Measurements from ENCODE around the gene UROS.
A peak's percentile ranks its signal among the peaks of the same experiment; 100 is the strongest.

The UROS gene

DNA sequence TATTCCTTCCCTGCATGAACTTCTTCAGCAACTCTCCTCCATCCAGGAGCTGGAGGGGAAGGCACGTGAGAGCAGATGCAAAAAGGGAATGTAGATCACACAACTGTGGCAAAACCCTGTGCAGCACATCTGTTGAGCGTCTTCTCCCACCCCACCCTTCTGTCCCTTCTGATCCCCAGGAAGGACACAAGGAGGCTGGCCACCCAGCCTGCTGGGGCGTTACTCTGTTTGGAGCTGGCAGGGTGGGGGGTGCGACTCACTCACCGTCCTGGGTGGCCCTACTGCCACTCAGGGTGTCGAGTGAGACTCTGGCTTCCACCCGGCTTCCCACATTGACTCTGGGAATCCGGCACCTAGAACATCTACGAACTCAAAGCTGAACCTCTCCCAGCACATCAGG is 37.3 kb downstream of the UROS start:
- DNase-seq = no peak

DNA sequence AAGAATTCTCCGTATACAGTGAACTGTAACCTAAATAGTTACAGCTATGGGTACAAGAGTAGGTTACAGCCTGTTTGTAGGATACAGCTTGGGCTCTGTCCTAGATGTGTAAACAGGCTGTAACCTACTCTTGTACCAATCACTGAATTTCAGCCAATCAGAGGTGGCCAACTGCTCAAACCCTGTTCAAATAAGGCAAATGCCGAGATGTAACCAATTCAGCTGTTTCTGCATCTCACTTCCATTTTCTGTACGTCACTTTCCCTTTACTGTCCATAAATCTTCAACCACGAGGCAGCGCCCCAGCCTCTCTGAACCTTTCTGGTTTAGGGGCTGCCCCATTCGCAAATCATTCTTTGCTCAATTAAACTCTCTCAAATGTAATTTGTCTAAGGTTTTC is 39.1 kb downstream of the UROS start:
- DNase-seq = no peak

DNA sequence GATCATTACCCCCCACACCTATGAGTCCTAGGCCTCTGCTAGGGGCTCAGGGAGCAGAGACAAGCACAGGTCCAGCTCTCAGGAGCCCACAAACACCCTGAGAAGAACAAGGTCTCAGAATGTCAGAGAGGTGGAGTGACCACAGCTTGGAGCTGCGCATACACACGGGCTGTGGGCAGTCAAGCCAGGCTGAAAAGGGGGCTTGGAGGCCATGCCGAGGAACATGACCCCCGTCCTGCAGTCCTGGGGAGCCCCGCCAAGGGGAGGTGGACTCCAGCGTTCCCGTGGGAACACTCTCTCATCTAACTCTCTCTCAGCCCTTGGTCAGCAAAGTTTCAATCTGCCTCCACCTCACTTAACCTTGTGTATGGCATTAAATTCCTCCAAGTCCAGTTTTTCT is 39.6 kb downstream of the UROS start:
- no peak for DNase-seq

DNA sequence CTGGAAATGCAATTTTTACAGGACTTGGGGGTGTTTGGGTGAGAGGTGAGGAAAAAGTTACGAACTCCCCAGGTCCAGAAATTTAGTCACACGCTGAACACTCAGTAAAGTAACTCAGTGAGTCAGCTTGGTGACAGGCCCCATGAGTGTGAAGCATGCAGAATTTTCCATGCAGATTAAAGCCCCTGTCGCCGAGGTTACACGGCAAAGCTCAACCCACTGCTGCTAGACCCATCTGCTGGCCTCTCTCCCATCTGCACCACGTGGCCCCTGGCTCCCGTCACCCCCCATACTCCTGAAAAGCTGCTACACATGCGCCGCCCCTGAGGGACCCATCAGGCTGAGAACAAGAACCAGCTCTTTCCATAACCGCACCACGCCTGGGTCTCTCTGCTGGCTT is 40.4 kb downstream of the UROS start:
- no peak for DNase-seq

DNA sequence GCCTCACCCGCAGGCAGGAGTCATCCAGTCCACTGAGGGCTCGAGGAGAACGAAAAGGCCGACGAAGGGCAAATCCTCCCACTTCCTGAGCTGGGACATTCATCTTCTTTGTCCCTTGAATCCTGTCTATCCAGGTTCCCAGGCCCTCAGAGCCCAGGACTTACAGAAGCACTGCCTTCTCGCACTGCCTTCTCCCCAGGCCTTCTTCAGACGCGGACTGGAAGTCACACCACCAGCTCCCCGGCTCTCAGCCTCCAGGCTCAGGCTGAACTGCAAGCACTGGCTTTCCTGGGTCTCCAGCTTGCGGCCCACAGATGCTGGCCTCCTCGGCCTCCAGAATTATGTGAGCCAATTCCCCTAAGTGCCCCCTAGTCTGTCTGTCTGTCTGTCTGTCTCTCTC is 41.0 kb downstream of the UROS start:
- DNase-seq = no peak

DNA sequence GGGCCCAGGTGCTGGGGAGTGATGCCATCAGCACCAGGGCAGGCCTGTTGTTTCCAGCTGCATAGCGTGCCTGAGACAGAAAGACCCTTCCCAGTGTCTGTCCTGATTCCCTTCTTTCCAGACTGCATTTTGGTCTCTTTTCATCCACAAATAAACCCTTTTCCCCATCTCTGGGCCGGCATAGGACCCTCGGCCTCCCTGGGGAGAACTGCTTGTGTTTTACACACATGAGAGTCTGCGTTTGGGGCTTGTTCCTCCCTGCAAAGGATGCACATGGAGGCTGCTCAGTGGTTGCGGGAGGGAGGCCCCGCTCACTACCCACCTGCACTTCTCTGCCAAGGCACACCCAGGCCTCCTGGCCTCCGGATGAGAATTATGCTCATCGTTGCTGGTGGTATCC is 41.7 kb downstream of the UROS start:
- no peak for DNase-seq

DNA sequence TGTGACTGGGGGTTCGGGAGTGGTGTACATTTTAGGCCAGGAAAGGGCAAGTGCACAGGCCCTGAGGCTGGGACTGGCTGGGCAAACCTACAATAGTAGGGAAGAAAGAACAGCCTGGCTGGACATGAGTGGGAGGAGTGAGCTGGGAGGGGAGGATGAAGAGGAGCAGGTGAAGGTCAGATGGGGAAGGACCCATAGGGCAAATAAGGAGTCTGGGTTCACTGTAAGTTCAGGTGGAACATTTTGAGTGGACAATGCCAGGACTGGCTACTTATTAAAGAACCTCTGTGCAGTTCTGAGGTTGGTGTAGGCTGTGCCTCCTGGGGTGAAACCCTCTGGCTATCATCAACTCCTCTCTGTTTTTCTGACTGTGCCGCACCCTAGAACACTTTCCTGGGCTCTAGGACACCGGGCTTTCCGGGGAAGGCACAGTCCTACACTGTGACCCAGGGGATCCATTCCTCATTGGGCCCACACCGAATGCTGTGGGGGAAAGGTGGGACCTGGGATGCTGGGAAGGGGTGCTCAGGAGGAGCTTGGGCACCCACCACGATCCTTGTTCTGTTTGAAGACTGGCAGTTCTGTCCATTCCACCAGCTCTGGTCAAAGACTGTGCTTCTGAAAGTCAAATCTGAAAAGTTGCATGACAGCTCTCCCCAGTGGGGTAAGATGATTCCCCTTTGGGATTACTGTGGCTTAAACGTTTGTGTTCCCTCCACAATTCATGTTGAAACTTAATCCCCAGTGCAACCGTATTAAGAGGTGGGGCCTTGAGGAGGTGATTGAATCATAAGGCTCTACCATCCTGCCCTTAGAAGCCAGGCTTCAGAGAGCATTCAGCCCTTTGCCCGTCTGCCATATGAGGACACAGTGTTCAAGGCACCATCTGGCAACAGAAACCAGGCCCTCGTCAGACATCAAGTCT is 43.4 kb downstream of the UROS start:
- no peak for DNase-seq

DNA sequence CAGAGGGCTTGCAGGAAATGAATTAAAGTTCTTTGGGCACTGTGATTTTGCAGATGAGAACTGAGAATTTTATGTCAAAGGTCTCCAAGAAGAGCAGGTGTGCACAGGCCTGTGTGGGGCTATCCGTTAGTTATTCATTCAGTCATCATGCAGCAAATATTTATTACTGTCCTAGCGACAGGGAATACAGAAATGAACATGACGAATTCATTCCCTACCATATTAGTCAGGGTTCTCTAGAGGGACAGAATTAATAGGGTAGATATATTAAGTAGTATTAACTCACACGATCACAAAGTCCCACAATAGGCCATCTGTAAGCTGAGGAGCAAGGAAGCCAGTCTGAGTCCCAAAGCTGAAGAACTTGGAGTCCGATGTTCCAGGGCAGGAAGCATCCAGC is 44.5 kb downstream of the UROS start:
- DNase-seq = no peak

DNA sequence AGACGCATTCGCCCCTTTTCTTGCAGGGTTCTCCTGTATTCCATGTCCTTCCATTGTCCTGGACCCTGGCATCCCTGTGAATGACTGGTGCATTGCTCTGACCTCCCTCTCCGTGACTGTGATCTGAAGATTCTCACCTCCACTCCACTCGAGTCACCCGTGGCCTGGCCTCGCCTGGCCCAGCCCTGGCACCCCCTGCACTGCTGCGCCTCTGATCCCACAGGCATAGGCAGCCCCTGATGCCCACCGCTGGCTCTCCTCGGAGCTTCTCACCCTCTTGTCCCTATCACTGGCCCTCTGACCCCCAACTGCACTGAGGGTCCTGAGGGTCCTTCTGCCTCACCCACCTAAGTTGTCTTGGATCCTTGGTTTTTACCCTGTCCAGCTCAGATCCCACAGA is 45.3 kb downstream of the UROS start:
- DNase-seq = no peak

DNA sequence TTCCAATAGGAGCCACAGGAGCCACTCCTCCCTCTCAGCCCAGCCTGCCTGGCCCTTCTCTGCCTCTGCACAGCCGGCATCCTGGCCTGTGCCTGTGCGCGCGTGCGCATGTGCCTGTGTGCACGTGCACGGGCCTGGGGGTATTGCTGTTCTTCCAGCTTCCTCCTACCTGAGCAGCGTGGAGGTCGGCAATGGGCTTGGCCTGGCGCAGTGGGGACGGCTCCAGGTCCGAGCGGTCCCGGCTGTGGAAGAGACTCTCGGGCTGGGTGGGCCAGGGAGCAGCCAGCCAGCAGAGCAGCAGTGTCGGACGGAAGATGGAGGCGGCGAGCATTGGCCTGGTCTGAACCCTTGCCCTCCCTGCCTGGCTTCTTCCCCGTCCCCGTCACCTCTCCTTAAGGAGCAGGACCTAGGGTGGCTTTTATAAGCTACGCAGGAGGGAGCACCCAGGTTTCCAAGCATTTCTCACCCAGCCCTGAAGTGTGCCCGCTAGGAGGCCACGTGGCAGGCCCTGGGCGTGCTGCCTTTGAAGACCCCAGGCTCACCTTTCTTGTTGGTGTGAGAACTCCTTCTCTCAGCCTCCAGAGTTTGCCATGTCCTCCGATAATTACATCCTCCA is 47.5 kb downstream of the UROS start, which contains the start of gene MMP21:
MMP21 (minus strand) TSS at position 331 of the 616 bp plus-strand sequence; CDS start at position 331, 0 bp downstream.
- DNase-seq = no peak

DNA sequence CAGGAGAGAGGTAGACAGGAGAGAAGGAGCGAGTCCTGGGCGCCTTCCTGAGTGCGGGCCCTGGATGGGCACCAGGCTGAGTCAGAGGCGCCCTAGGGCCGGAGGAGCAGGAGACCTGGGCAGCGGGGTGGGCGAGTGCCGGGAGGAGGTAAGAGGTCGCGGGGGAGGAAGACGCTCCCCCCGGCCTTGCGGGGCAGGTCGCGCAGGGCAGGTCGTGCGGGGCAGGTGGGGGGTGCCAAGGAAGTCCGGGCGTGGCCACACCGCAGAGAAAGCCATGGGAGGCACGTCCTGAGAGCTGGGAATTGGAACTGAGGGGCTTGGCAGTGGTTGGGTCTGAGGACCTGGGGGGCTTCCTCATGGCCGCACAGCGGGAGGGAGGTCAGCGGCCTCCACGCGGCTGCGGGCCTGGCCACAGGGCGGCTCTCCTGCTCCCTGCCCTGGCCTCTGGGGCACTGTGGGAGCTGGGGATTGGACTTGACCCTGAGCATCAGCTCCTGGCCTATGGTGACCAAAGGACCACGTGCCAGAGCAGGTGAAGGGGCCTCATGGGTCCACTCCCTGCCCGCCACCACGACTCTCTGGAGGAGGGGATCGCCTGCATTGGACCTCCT is 48.4 kb downstream of the UROS start:
- no peak for DNase-seq

DNA sequence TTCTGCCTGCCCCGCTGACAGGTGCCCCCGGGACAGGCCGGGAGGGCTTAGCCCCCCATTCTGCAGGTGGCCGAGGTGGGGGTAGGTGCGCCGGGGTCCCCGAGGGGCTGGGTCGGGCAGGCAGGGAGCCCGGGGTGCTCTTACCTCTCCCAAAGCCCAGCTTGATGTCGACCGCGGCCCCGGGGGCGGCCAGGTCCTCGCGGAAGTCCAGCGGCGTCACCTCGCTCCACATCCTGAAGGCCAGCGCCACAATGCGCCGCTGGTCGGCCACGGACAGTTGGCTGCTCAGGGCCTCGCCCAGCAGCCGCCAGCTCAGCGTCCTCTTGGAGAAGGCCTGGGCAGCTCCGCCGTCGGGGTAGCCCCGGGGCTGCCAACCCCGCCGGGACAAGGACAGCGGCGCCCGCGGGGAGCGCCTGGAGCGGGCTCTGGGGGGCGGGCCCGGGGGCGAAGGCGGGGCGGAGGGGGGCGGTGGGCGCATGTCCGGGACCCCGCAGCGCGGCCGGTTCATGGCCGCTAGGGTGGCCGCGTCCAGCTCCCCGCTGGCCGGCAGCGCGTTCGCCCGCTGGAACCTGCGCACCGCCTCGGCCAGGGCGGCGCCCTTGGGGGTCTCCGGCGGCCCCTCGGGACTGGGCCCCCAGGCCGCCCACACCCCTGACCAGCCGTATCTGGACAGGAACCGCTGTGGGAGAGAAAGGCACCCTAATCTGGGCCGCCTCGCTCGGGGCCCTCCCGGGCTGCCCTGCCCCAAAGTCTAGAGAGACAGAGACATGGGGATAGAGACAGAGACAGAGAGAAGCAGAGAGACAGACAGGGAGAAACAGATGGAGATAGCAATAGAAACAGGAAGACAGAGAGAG is 49.1 kb downstream of the UROS start:
- DNase-seq = no peak

DNA sequence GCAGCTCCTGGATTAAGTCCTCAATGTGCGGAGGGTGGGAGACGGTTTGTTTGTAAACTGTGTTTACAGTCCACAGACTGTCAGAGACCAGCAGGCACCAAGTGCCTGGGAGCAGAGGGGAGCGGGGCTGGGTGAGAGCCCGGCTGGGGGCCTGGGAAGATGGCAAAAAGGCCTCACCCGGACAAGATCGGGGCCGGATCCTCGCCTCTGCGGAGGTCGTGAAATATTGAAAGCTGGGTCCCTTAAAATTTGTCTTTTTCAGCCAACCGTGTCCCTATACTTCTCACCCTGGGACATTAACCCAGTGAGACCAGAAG is 50.2 kb downstream of the UROS start:
- DNase-seq = no peak

DNA sequence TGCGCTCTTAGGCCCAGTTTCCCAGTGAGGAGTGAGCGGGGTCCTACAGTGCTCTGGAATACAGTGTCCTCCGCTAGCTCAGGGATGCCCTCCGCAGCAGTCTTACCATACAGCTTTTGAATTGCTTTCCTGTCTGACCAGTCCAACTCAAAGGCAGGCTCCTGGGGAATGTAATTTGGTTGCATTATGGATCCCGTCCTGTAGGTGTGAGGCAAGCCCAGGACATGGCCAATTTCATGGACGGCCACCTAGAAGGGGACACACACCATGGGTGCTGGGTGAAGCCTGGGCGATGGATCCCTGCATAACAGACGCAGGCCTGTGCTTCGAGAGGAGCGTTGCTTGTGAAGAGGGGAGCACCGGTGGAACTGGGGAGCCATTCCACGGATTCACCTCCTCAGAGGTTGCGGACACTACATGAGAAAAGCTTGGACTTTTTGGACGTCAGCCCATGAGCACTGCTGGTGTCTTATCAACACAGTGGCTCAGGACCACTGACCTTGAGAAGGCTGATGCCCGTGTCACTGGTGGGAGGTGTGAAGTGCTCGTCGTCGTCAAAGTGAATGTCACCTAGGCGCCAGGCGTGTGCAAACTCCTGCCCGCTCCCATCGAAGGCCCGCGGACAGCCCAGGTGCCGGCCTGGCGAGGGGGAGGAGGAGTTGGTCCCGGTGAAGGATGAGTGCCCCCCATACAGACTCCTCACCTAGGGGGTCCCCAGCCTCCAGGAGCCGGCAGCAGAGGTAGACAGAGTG is 50.8 kb downstream of the UROS start:
- no peak for DNase-seq

DNA sequence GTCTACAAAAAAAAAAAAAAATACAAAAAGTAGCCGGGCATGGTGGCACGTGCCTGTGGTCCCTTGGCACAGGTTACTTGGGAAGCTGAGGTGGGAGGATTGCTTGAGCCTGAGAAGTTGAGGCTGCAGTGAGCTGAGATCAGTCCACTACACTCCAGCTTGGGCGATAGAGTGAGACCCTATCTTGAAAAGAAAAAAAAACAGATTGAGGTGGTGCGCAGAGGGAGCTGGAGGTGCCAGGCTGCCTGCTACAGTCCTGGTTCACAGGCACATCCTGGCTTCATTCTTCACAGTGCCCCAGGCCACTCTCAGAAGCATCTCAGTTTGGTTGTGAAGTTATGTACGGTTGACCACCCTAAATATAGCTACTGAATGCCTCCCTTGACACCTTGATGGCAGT is 52.2 kb downstream of the UROS start:
- no peak for DNase-seq

DNA sequence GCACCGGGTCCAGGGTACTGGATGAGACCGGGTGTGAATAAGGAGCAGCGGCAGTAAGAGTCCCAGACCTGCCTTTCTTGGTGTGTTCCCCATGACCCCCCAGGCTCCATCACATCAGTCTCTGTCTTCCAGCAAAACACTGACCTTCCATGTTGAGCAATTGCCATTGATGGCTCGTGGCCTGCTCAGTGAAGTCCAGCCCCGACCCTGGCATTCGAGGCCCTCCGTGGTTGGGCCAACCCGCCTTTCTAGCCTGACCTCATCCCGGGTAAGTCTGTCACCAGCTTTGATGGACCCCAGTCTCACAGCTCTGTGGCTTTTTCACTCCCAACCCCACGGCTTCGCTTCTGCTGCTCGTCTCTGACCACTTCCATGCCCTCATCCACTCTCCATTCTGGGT is 53.9 kb downstream of the UROS start:
- DNase-seq = no peak

DNA sequence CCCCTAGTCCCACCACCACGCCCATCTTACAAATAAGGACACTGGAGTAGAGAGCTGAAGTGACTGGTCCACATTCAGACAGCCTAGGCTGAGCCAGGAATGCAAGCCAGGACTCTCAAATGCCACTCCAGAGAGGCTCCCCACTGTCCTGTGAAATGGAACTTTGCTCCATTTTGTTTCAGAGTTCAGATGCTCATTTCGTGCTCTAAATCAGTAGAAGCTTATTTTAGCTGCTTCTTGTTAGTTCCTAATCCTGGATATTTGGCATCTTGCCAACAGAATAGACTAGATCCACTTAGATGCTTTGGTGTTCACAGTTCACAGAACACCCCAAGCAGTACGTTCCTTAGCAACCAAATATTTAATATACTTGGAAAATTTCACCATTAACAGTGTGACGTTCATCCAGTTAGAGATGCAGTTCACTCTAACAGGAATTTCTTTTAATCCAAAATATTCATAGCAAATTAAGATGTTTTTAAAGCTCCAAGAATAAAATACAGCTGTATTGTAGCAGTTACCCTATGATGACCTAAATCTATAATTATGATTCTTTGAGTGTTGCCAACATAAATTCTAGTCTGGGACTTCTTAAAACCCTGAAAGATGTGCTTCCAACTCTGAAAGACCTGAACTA is 54.7 kb downstream of the UROS start:
- peak; percentile 2 for DNase-seq

DNA sequence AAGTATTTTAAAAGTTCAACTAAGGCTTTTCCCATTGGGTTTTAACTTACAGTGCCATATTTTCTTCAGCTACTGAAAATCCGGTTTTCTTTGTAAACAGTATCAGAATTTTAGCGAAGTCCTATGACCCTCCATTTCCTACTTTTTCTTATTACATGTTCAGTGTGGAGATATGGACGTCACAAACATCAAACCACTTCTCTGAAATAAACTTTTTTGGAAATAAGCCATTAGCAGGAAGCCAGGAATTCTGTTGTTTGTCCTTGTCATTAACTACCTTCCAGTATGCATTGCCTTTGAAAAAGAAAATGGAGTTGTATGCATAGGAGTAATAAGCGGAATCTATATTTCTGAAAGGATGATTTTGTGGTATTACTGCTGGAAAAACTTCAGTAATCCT is 56.5 kb downstream of the UROS start:
- no peak for DNase-seq

DNA sequence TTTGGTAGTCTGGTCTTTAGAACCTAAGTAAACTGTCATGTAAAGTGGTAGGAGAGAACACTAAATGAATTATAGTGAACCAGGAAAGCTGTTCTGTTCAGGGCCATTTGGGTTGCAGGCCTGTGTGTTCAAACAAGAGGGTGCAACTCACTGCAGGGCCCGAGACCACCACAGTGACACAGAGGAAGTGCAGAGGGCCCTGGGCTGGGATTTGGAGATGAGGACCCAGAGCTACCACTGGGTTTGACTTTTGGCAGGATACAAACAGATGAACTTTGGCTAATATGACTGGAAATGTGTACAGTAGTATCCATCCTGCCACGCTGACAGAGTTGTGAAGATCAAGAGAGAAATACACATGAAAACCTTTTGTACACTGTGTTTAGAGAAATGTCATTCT is 57.2 kb downstream of the UROS start:
- no peak for DNase-seq

DNA sequence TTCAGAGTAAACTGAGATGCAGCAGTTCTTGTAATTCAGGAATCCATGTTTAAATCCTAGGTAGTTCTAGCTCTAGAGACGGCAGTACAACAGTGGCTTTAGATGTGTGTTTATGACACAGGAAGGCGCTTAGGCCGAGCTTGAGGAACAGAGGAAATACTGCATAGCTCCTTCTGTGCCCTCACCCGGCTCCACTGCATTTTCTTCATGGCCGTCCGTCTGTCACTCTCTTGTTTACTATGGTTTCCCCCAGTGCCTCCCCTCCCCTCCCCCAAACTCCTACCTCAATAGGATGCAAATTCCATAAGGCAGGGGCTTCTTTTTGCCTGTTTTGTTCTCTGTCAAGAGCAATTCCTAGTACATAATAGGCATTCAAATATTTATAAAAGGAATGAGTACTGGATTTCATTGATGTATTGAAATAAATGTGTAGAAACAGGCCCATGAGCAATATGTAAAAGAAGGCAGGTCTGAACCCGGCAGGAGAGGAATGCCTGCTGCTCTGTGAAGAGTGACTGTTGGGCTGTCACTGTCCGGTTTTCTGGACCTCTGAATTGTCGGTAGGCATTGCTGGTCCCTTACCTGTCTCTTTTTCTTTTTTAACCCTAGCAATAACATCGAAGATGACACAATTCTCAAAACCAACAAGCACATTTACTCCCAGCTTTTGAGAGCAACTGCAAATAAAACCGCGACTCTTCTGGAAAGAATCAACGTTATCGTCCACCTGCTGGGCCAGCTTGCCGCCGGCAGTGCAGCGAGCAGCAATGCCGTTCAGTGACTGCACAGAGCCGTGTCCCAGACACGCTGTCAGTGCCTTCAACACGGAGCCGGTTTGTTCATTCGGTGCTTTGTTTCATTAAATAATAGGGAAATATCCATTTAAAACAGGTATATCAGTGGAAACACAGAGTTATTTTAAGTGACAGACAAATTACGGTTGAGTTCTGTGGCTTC is 60.1 kb downstream of the UROS start:
- no peak for DNase-seq

DNA sequence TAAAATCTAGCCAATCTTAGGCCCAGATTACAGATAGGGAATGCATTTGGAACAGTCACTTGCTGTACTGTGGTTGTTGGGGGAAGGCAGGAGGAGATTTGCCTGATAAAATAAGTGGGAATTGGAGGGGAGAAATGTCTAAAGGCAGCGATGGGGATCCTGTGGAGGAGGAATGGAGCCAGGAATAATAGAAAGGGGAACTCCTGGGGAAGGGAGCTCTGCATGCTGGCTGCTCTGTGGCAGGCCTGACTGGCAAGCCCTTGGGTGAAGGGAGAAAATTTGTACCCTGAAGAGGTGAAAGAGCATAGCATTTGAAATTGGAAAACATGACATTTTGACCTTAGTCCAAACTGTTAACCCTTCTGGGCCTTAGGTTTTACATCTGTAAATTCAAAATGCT is 61.1 kb downstream of the UROS start:
- no peak for DNase-seq
